ENCODE measurements around the gene SYNJ2. TPM values are rescaled to one million over a fixed set of nuclear protein-coding genes. Genes with fewer than 3 reads are reported as not detected.
"Not testable (repeated sequence)": the region's sequence is repeated elsewhere in the genome, so short reads cannot be mapped to it uniquely, and the experiment has no call there.

SYNJ2 gene
- total RNA-seq, 2 experiments from 2014 or later = 34.6 to 38.0 TPM

DNA sequence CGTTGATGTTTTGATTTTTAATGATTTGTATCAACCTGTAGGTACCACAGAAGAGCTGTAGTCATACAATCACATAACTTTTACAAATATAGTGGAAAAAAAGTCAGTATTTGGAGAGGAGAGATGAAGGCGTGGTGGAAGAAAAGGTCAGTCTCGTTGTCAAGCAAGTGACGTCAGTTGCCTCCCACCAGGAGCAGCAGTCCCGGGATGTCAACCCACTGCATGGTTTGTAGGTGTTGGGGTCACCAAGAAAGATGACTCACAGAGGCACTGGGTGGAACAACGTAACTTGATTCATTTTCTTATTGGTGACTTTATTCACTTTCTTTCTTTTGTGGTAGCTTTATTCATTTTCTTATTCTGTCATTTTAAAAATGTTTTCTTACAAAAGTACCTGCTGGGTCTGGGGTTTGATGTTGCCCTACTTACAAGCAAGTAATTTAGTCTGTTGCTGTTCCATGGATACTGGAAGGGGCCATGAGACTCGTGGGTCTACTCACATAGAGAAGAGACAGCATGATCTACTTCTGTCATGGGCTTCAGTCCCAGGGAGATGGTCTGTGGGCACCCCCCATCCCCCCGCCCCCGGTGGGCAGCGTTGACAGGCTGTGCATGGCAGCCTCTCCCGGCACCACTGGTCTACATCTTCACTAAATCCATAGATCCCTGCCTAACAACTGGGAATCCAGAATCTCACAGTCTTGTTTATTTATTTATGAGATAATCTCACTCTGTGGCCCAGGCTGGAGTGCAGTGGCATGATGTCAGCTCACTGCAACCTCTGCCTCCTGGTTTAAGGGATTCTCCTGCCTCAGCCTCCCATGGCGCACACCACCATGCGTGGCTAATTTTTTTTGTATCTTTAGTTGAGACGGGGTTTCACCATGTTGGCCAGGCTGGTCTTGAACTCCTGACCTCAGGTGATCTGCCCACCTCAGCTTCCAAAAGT, 36.4 kb upstream of the SYNJ2 start:
- Mint-ChIP-seq H3K27me3 (no peaks in the 10 kb centered on the region), H3K27ac (peak overlapping the region; percentile 21), H3K4me1 (ENCODE audit: low read depth) (peaks cover 4% of the 10 kb centered on the region), H3K36me3 (ENCODE audit: low read depth) (peaks cover 72% of the 10 kb centered on the region), H3K4me3 (no peak overlapping the region), H3K9me3 (peaks cover 6% of the 10 kb centered on the region)
- Histone ChIP-seq H3K4me1 (ENCODE audit: insufficient read depth, low read length) (no peaks in the 10 kb centered on the region), H3K27ac (ENCODE audit: low read depth in 1 of 2, low read length in 2 of 2) (no peak overlapping the region), H3K36me3 (ENCODE audit: insufficient read depth, low read length) (peaks cover 34% of the 10 kb centered on the region), H3K9me3 (ENCODE audit: control insufficient read depth in 1 of 2, insufficient read depth in 1 of 2, low read length in 2 of 2) (peaks cover 0 to 11% of the 10 kb centered on the region in 2 experiments), H3K27me3 (ENCODE audit: control insufficient read depth in 1 of 2, insufficient read depth in 2 of 2, low read length in 2 of 2) (no peaks in the 10 kb centered on the region), H3K4me3 (ENCODE audit: low read length) (no peak overlapping the region)
- no peak for DNase-seq
- TF ChIP-seq, protein P1, sequence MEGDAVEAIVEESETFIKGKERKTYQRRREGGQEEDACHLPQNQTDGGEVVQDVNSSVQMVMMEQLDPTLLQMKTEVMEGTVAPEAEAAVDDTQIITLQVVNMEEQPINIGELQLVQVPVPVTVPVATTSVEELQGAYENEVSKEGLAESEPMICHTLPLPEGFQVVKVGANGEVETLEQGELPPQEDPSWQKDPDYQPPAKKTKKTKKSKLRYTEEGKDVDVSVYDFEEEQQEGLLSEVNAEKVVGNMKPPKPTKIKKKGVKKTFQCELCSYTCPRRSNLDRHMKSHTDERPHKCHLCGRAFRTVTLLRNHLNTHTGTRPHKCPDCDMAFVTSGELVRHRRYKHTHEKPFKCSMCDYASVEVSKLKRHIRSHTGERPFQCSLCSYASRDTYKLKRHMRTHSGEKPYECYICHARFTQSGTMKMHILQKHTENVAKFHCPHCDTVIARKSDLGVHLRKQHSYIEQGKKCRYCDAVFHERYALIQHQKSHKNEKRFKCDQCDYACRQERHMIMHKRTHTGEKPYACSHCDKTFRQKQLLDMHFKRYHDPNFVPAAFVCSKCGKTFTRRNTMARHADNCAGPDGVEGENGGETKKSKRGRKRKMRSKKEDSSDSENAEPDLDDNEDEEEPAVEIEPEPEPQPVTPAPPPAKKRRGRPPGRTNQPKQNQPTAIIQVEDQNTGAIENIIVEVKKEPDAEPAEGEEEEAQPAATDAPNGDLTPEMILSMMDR (IDR thresholded peaks at IDR 0.05) = no peak
- intact Hi-C loops (cut with DNase I, micrococcal nuclease) = loop anchor here in 1 of 2 experiments (5.0 kb wide), 3 partner anchors 127 to 628 kb away; no protein-coding TSS in a partner anchor
- ChIA-PET CTCF (no interaction called here), POLR2A (no interaction called here)
- ATAC-seq (ENCODE audit: poor library complexity) = no peak

DNA sequence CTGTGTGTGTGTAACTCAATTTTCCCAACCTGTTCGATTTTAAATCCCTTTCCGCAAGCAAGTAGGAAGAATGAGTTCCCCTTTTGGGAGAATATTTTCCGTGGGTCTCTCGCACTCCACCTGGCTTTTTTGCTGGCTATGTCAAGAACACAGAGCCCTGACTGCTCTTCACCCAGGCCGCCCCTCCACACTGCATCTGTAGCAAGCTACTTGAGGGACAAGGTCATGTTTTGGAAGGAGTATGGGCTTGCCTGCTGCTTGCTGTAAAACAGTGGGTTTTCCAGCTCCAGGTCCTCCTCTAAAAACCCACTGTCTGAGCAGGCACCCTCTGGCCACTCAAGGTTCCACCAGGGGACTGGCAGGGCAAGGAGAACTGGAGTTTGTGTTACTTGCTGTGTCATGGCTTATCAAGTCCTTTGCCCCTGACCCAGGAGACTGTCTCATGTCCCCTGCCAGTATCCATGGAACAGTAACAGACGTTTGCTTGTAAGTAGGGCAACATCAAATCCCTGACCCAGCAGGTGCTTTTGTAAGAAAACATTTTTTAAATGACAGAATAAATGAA, 35.5 kb upstream of the SYNJ2 start:
- H3K9me3 Mint-ChIP-seq = peaks cover 9% of the 10 kb centered on the region
- H3K4me3 Mint-ChIP-seq = no peak overlapping the region
- no peaks in the 10 kb centered on the region for H3K27me3 Mint-ChIP-seq
- TF ChIP-seq, protein P1 (IDR thresholded peaks at IDR 0.05) = no peak
- Histone ChIP-seq H3K36me3 (ENCODE audit: insufficient read depth, low read length) (peaks cover 27% of the 10 kb centered on the region), H3K9me3 (ENCODE audit: control insufficient read depth in 1 of 2, insufficient read depth in 1 of 2, low read length in 2 of 2) (peaks cover 0 to 11% of the 10 kb centered on the region in 2 experiments), H3K27ac (ENCODE audit: low read depth in 1 of 2, low read length in 2 of 2) (no peak overlapping the region), H3K27me3 (ENCODE audit: control insufficient read depth in 1 of 2, insufficient read depth in 2 of 2, low read length in 2 of 2) (no peaks in the 10 kb centered on the region), H3K4me1 (ENCODE audit: insufficient read depth, low read length) (no peaks in the 10 kb centered on the region), H3K4me3 (ENCODE audit: low read length) (no peak overlapping the region)
- peaks cover 4% of the 10 kb centered on the region for H3K4me1 Mint-ChIP-seq (ENCODE audit: low read depth)
- DNase-seq = no peak
- H3K36me3 Mint-ChIP-seq (ENCODE audit: low read depth) = peaks cover 64% of the 10 kb centered on the region
- peak overlapping the region; percentile 21 for H3K27ac Mint-ChIP-seq
- POLR2A ChIA-PET = interaction anchor here (1.2 kb wide), 1 partner anchor 80 kb away, joined by 3 read pairs; no protein-coding TSS in a partner anchor
- intact Hi-C loops (cut with DNase I, micrococcal nuclease) = loop anchor here in 1 of 2 experiments (5.0 kb wide), 2 partner anchors 189 to 629 kb away; no protein-coding TSS in a partner anchor
- CTCF ChIA-PET = interaction anchor here (0.9 to 1.7 kb wide), 2 partner anchors 73 to 631 kb away, joined by 3 to 8 read pairs; no protein-coding TSS in a partner anchor
- no peak for ATAC-seq (ENCODE audit: poor library complexity)

DNA sequence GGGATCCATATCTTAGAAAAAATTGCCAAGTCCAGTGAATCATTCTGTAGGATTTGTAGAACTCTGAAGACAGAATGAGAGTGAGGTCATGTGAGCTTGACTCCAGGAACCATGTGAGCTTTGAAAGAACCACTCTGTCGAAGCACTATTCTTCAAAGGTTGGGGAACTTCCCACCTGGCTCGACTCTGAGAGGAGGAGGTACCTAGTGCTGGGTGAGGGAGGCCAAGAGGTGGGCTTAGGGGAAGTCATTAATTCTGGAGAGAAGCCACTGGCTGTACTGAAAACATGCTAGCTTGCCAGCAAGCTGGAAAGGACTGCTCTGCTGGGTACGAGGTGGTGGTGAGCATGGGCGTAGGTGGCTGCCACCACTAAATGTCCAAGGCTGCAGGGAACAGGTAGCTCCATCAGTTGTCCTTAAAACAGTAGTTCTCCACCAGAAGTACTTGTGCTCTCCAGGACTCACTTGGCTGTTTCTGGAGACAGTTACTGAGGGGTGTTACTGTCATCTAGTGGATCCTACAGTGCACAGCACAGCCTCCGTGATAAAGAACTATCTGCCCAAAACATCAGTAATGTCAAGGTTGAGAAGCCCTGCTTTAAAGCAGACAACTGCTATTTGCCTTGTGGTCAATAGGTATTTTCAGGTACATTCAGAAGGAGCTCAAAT, 34.7 kb upstream of the SYNJ2 start:
- CTCF ChIA-PET = interaction anchor here (0.9 to 1.7 kb wide), 5 partner anchors 53 to 632 kb away, joined by 3 to 8 read pairs (median 3); no protein-coding TSS in a partner anchor
- peak overlapping the region; percentile 21 for H3K27ac Mint-ChIP-seq

DNA sequence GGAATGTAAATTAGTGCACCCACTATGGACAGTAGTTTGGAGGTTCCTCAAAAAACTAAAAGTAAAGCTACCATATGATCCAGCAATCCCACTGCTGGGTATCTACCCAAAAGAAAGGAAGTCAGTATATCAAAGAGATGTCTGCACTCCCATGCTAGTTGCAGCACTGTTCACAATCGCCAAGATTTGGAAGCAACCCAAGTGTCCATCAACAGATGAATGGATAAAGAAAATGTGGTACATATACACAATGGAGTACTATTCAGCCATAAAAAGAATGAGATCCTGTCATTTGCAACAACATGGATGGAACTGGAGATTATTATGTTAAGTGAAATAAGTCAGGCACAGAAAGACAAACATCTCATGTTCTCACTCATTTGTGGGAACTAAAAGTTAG, 30.8 kb upstream of the SYNJ2 start:
- peaks cover 0 to 11% of the 10 kb centered on the region in 2 experiments for H3K9me3 ChIP-seq (ENCODE audit: control insufficient read depth in 1 of 2, insufficient read depth in 1 of 2, low read length in 2 of 2)
- CTCF ChIA-PET; H3K4me3 Mint-ChIP-seq; H3K4me3 ChIP-seq (ENCODE audit: low read length); POLR2A ChIA-PET; ATAC-seq (ENCODE audit: poor library complexity); DNase-seq; H3K4me1 ChIP-seq (ENCODE audit: insufficient read depth, low read length); H3K36me3 ChIP-seq (ENCODE audit: insufficient read depth, low read length); H3K27ac Mint-ChIP-seq; H3K27me3 Mint-ChIP-seq; H3K27me3 ChIP-seq (ENCODE audit: control insufficient read depth in 1 of 2, insufficient read depth in 2 of 2, low read length in 2 of 2); H3K27ac ChIP-seq (ENCODE audit: low read depth in 1 of 2, low read length in 2 of 2); H3K9me3 Mint-ChIP-seq; intact Hi-C loops (cut with DNase I, micrococcal nuclease); H3K4me1 Mint-ChIP-seq (ENCODE audit: low read depth): not testable (repeated sequence)
- peaks cover 16% of the 10 kb centered on the region for H3K36me3 Mint-ChIP-seq (ENCODE audit: low read depth)

More for the DNA sequence above, 34.7 kb upstream of the SYNJ2 start:
- TF ChIP-seq, protein P1 (IDR thresholded peaks at IDR 0.05) = peak; percentile 36
- Mint-ChIP-seq H3K9me3 (peaks cover 9% of the 10 kb centered on the region), H3K27me3 (no peaks in the 10 kb centered on the region), H3K4me1 (ENCODE audit: low read depth) (peaks cover 4% of the 10 kb centered on the region), H3K4me3 (no peak overlapping the region), H3K36me3 (ENCODE audit: low read depth) (peaks cover 55% of the 10 kb centered on the region)
- DNase-seq (peak in 3 of 14 experiments; percentile 21 to 57 (median 54)), ATAC-seq (ENCODE audit: poor library complexity) (peak; percentile 80)
- H3K27ac ChIP-seq (ENCODE audit: low read depth in 1 of 2, low read length in 2 of 2) = no peak overlapping the region
- POLR2A ChIA-PET = interaction anchor here (1.1 to 1.2 kb wide), 2 partner anchors 35 to 80 kb away, joined by 3 read pairs; partner anchors contain the start of gene SYNJ2
- H3K36me3 ChIP-seq (ENCODE audit: insufficient read depth, low read length) = peaks cover 19% of the 10 kb centered on the region
- no peak overlapping the region for H3K4me3 ChIP-seq (ENCODE audit: low read length)
- H3K4me1 ChIP-seq (ENCODE audit: insufficient read depth, low read length) = no peaks in the 10 kb centered on the region
- peaks cover 0 to 11% of the 10 kb centered on the region in 2 experiments for H3K9me3 ChIP-seq (ENCODE audit: control insufficient read depth in 1 of 2, insufficient read depth in 1 of 2, low read length in 2 of 2)
- intact Hi-C loops (cut with DNase I, micrococcal nuclease) = loop anchor here (1.0 to 5.0 kb wide), 3 partner anchors 190 to 633 kb away; no protein-coding TSS in a partner anchor
- H3K27me3 ChIP-seq (ENCODE audit: control insufficient read depth in 1 of 2, insufficient read depth in 2 of 2, low read length in 2 of 2) = no peaks in the 10 kb centered on the region

All from CD4-positive, alpha-beta T cell (primary cell).